Left forelimb (tissue), 1 donor: ENCODE measurements around the gene DES.

ENCODE experiments used
- DNase-seq: peaks from one replicate; pipeline ENCODE4 v3.0.0-alpha.2; 2018; ENCODE audit warnings: low spot score

The DES gene

GRCh38 chr2:219453671-219454590 lies 35.8 kb downstream of the DES start:
- DNase-seq = no peak

GRCh38 chr2:219455581-219455980 lies 37.4 kb downstream of the DES start:
- no peak for DNase-seq

GRCh38 chr2:219457784-219458369 lies 39.7 kb downstream of the DES start:
- DNase-seq = no peak

GRCh38 chr2:219458996-219459395 lies 40.8 kb downstream of the DES start:
- DNase-seq = no peak

GRCh38 chr2:219459460-219460311 lies 41.5 kb downstream of the DES start:
- no peak for DNase-seq

- DNase-seq = no peak
These were observed 42.3 kb downstream of the DES start for GRCh38 chr2:219460424-219460926.

GRCh38 chr2:219461047-219461514 lies 42.9 kb downstream of the DES start:
- DNase-seq = no peak

- DNase-seq = no peak
These were observed 43.5 kb downstream of the DES start for GRCh38 chr2:219461669-219462068.

GRCh38 chr2:219462349-219462748 lies 44.2 kb downstream of the DES start:
- DNase-seq = no peak

GRCh38 chr2:219464286-219465032 lies 46.3 kb downstream of the DES start:
- no peak for DNase-seq

- DNase-seq = no peak
These were observed 47.7 kb downstream of the DES start for GRCh38 chr2:219465659-219466561.

GRCh38 chr2:219466816-219467735 lies 48.9 kb downstream of the DES start:
- DNase-seq = no peak

GRCh38 chr2:219467736-219468075 lies 49.5 kb downstream of the DES start:
- no peak for DNase-seq

GRCh38 chr2:219468410-219469185 lies 50.4 kb downstream of the DES start:
- DNase-seq = no peak

GRCh38 chr2:219469186-219469724 lies 51.1 kb downstream of the DES start:
- no peak for DNase-seq

GRCh38 chr2:219470429-219470828 lies 52.3 kb downstream of the DES start:
- DNase-seq = no peak

GRCh38 chr2:219471476-219472371 lies 53.5 kb downstream of the DES start:
- no peak for DNase-seq
